Measurements from ENCODE around the gene LTBP1.

DNA sequence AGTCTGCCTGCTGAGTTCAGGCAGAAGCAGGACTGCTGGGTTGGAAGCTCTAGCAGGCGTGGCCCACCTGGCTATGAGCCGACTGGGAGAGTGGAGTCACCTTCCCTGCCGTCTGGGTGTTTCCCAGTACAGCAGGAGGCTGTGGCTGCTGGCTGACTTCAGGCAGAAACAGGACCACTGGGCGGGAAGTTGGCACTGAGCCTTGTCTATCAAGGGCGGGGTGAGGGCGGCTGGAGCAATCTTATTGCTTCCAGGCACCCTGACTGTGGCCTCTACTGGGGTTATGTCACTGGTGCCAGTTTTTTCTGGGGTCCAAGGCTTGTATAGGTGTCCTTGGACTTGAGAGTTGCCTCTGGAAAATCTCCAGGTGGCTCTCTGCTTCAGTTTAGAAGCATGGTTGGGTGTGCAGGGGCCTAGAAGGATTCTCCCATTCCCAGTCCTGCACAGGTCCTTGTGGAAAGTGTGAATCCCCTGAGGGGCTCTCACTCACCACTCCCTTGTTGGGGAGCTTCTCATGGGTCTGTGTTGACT, 30.5 kb downstream of the LTBP1 start:
- TF ChIP-seq EZH2 (IDR thresholded peaks at IDR 0.05; ENCODE audit: insufficient read depth, poor library complexity, severe bottlenecking): no peak
- no peak for TF ChIP-seq EZH2phosphoT487 (IDR thresholded peaks at IDR 0.05; ENCODE audit: insufficient read depth, low read depth)
